HCT116 (cell line): Measurements from ENCODE around the gene PLEKHN1. TPM values are rescaled to one million over a fixed set of nuclear protein-coding genes. Genes with fewer than 3 reads are reported as not detected.

Source experiments
- ATAC-seq: fragments of 200-7000 bp; cut with Tn5 transposase; 2 replicates; pipeline ENCODE4 v1.9.1; 2020; ENCODE audit warnings: mild to moderate bottlenecking, moderate library complexity
- BruUV-seq: library from RNA; stranded (reverse); fragments of 400-500 nt; replicated peaks from 2 replicates; lab custom pipeline; 2021; lab: Mats Ljungman, UMichigan
- CTCF ChIA-PET: fragments of 300-600 bp; sonication (Branson Sonifier 250); formaldehyde crosslinking; loops from one replicate; lab custom pipeline; 2021; ENCODE audit warnings: antibody characterized with exemption; lab: Charles Lee
- POLR2A ChIA-PET: fragments of 300-600, 350-600 bp; sonication (Branson Sonifier 250); formaldehyde crosslinking; loops from one replicate; lab custom pipeline; 2021; ENCODE audit warnings: antibody characterized with exemption; lab: Charles Lee
- RAD21 ChIA-PET, 2 experiments: fragments of 300-600 bp; sonication (Branson Sonifier 250); formaldehyde crosslinking; loops; one replicate each; lab custom pipeline; 2023; ENCODE audit warnings: low total read pairs in 2 of 2; ENCODE audit not compliant: uncharacterized antibody in 2 of 2, unreplicated experiment in 2 of 2, low non-redundant PET in 1 of 2; lab: Charles Lee
- DNase-seq: peaks from one replicate; pipeline ENCODE4 v3.0.0-alpha.2; 2010; ENCODE audit warnings: low read depth, low spot score
- H2AFZ ChIP-seq: fragments of 200-600 bp; shearing (Covaris generic), sonication (generic); 2 replicates; pipeline ENCODE4 v1.6.1; 2017; ENCODE audit warnings: low read depth, mixed run types, mixed read lengths, antibody characterized with exemption, low read length; ENCODE audit not compliant: poor library complexity, severe bottlenecking
- H3K27ac ChIP-seq: 2 replicates; pipeline ENCODE4 v1.5.1; 2012; ENCODE audit warnings: low read depth, low read length
- H3K27me3 ChIP-seq: fragments of 200-600 bp; sonication (generic); 2 replicates; pipeline ENCODE4 v1.6.1; 2016; ENCODE audit warnings: mixed run types, low read length, mixed read lengths; ENCODE audit not compliant: insufficient read depth
- H3K36me3 ChIP-seq, 2 experiments: fragments of 200-500 bp in 1 of 2; fragments of 200-600 bp in 1 of 2; sonication (Bioruptor generic) in 1 of 2; sonication (generic) in 1 of 2; 2 replicates each; pipeline versions ENCODE4 v1.5.1 to v1.6.1; 2014 to 2016; ENCODE audit warnings: low read length in 2 of 2, inconsistent platforms in 1 of 2, mixed read lengths in 1 of 2, mixed run types in 1 of 2; ENCODE audit not compliant: insufficient read depth in 2 of 2, control insufficient read depth in 1 of 2
- H3K4me1 ChIP-seq, 2 experiments: fragments of 200-600 bp in 1 of 2; sonication (generic) in 1 of 2; 2 replicates each; pipeline versions ENCODE4 v1.5.1 to v1.6.1; 2012 to 2017; ENCODE audit warnings: low read length in 2 of 2, inconsistent platforms in 1 of 2, mild to moderate bottlenecking in 1 of 2, mixed read lengths in 1 of 2, mixed run types in 1 of 2, moderate library complexity in 1 of 2; ENCODE audit not compliant: insufficient read depth in 2 of 2, control insufficient read depth in 1 of 2
- H3K4me2 ChIP-seq: fragments of 200-600 bp; sonication (generic); 2 replicates; pipeline ENCODE4 v1.6.1; 2017; ENCODE audit warnings: mixed run types, low read length, mixed read lengths
- H3K4me3 ChIP-seq, 2 experiments: fragments of 200-600 bp in 1 of 2; sonication (generic) in 1 of 2; replicated peaks in 1 of 2; 2 replicates each; pipeline ENCODE4 v1.5.1; 2011 to 2016; ENCODE audit warnings: low read length in 2 of 2, control low read depth in 1 of 2, low read depth in 1 of 2, mild to moderate bottlenecking in 1 of 2, mixed read lengths in 1 of 2, mixed run types in 1 of 2
- H3K79me2 ChIP-seq: fragments of 200-600 bp; sonication (generic); 2 replicates; pipeline ENCODE4 v1.6.1; 2017; ENCODE audit warnings: mild to moderate bottlenecking, mixed run types, low read length, moderate library complexity, mixed read lengths; ENCODE audit not compliant: insufficient read depth
- H3K9ac ChIP-seq: fragments of 200-600 bp; sonication (generic); 2 replicates; pipeline ENCODE4 v1.6.1; 2016; ENCODE audit warnings: low read length, mixed read lengths
- H3K9me2 ChIP-seq: fragments of 200-600 bp; sonication (generic), shearing (Covaris generic); 2 replicates; pipeline ENCODE4 v1.6.1; 2017; ENCODE audit warnings: mixed run types, mild to moderate bottlenecking, moderate library complexity; ENCODE audit not compliant: insufficient read depth
- H3K9me3 ChIP-seq, 2 experiments: fragments of 200-500 bp in 1 of 2; fragments of 200-600 bp in 1 of 2; sonication (Bioruptor generic) in 1 of 2; sonication (generic) in 1 of 2; 2 replicates each; pipeline ENCODE4 v1.6.1; 2014 to 2017; ENCODE audit warnings: low read length in 2 of 2, mixed read lengths in 2 of 2, inconsistent platforms in 1 of 2, low read depth in 1 of 2, mild to moderate bottlenecking in 1 of 2, mixed run types in 1 of 2, moderate library complexity in 1 of 2; ENCODE audit not compliant: control insufficient read depth in 1 of 2, insufficient read depth in 1 of 2
- H4K20me1 ChIP-seq: fragments of 200-600 bp; sonication (generic), shearing (Covaris generic); 2 replicates; pipeline ENCODE4 v1.6.1; 2017; ENCODE audit warnings: mixed run types, mild to moderate bottlenecking, moderate library complexity; ENCODE audit not compliant: insufficient read depth
- ATF3 ChIP-seq: IDR thresholded peaks from 2 replicates; pipeline ENCODE4 v1.6.1; 2012
- CEBPB ChIP-seq: IDR thresholded peaks from 2 replicates; pipeline ENCODE4 v1.6.1; 2012; ENCODE audit warnings: low read depth
- CTCF ChIP-seq, 3 experiments: fragments of 200-600 bp in 1 of 3; sonication (generic) in 1 of 3; IDR thresholded peaks in 2 of 3; conservative IDR thresholded peaks in 1 of 3; 2 replicates each; pipeline ENCODE4 v1.5.1; 2012 to 2017; ENCODE audit warnings: low read depth in 2 of 3, low read length in 2 of 3, antibody characterized with exemption in 1 of 3, borderline replicate concordance in 1 of 3, control low read depth in 1 of 3, mild to moderate bottlenecking in 1 of 3, mixed read lengths in 1 of 3, mixed run types in 1 of 3, moderate library complexity in 1 of 3; ENCODE audit not compliant: insufficient read depth in 1 of 3
- ELF1 ChIP-seq: IDR thresholded peaks from 2 replicates; pipeline ENCODE4 v1.6.1; 2012; ENCODE audit warnings: low read depth, borderline replicate concordance
- FOSL1 ChIP-seq: IDR thresholded peaks from 2 replicates; pipeline ENCODE4 v1.6.1; 2012; ENCODE audit warnings: low read depth
- POLR2AphosphoS5 ChIP-seq: IDR thresholded peaks from 2 replicates; pipeline ENCODE4 v1.6.1; 2011; ENCODE audit warnings: mild to moderate bottlenecking, low read depth, low read length, moderate library complexity
- RAD21 ChIP-seq: IDR thresholded peaks from 2 replicates; pipeline ENCODE4 v1.6.1; 2012; ENCODE audit warnings: low read depth, mild to moderate bottlenecking
- REST ChIP-seq: IDR thresholded peaks from 2 replicates; pipeline ENCODE4 v1.6.1; 2012; ENCODE audit warnings: low read depth
- SIN3A ChIP-seq: IDR thresholded peaks from 2 replicates; pipeline ENCODE4 v1.6.1; 2012; ENCODE audit warnings: low read depth
- SRF ChIP-seq: IDR thresholded peaks from 2 replicates; pipeline ENCODE4 v1.6.1; 2012; ENCODE audit warnings: low read depth
- YY1 ChIP-seq: IDR thresholded peaks from 2 replicates; pipeline ENCODE4 v1.6.1; 2011; ENCODE audit warnings: low read length, low read depth, moderate library complexity, mild to moderate bottlenecking; ENCODE audit not compliant: insufficient replicate concordance; ENCODE audit errors: extremely low read depth
- ZBTB33 ChIP-seq: IDR thresholded peaks from 2 replicates; pipeline ENCODE4 v1.6.1; 2011; ENCODE audit warnings: mild to moderate bottlenecking, low read length, moderate library complexity; ENCODE audit not compliant: insufficient replicate concordance; ENCODE audit errors: extremely low read depth
- ZNF274 ChIP-seq: fragments of 200-500 bp; sonication (Bioruptor generic); IDR thresholded peaks from 2 replicates; pipeline ENCODE4 v1.6.1; 2014; ENCODE audit warnings: mild to moderate bottlenecking, low read depth, low read length, inconsistent platforms
- intact Hi-C: fragments of 100-400 bp; cut with micrococcal nuclease; formaldehyde crosslinking; loops from 2 replicates; pipeline ENCODE4 v1.10.0; 2022
- total RNA-seq: library from RNA; stranded (reverse); gene quantifications from one replicate; pipeline ENCODE4 v1.2.1, GENCODE V29; 2021; ENCODE audit not compliant: unreplicated experiment

PLEKHN1 gene
- total RNA-seq, 1 experiment from 2014 or later: 11.6 TPM

GRCh38 chr1:975365-975764 lies 9.1 kb downstream of the PLEKHN1 start:
- POLR2A ChIA-PET: interaction anchor here (1.5 kb wide), 1 partner anchor 8 kb away, joined by 11 read pairs; no protein-coding TSS in a partner anchor
- Histone ChIP-seq H4K20me1 (no peaks in the 10 kb centered on the region), H2AFZ (no peak overlapping the region), H3K9me2 (no peaks in the 10 kb centered on the region), H3K36me3 (no peaks in the 10 kb centered on the region), H3K4me1 (peaks cover 9 to 22% of the 10 kb centered on the region in 2 experiments)
- ATAC-seq: no peak
- CTCF ChIA-PET: interaction anchor here (1.0 kb wide), 1 partner anchor 316 kb away, joined by 3 read pairs; no protein-coding TSS in a partner anchor
- RAD21 ChIA-PET: no interaction called here
- TF ChIP-seq SRF (no peak), FOSL1 (no peak), CTCF (IDR thresholded peaks at IDR 0.05 in 2 of 3, conservative IDR thresholded peaks at IDR 0.05 in 1 of 3; ENCODE audit: borderline replicate concordance in 1 of 3, insufficient read depth in 1 of 3, low read depth in 2 of 3, low read length in 2 of 3) (no peak), REST (no peak), SIN3A (no peak), YY1 (no peak), ZNF274 (no peak), ZBTB33 (no peak), ATF3 (no peak), POLR2AphosphoS5 (no peak), ELF1 (no peak), CEBPB (no peak), RAD21 (no peak)
- TF ChIP-seq, all 23 proteins: peak for 0
- peak overlapping the region; percentile 93 for H3K27ac ChIP-seq
- no peaks in the 10 kb centered on the region for H3K79me2 ChIP-seq
- no TSS peak for BruUV-seq
- peak overlapping the region; percentile 63; the same call in 1 of the 2 replicates for H3K9ac ChIP-seq
- no peaks in the 10 kb centered on the region for H3K27me3 ChIP-seq
- intact Hi-C loops: loop anchor here (5.0 kb wide), 1 partner anchor 142 kb away; the partner anchor contains the start of gene C1orf159
- no peaks in the 10 kb centered on the region for H3K9me3 ChIP-seq
- H3K4me3 ChIP-seq: peak overlapping the region in 1 of 2 experiments; percentile 58; a peak in 2 of 4 replicates
- no peak for DNase-seq
- peak overlapping the region; percentile 97 for H3K4me2 ChIP-seq
